ENCODE results near the gene GPR89A.
"Not testable (repeated sequence)": the region's sequence is repeated elsewhere in the genome, so short reads cannot be mapped to it uniquely, and the experiment has no call there.

GRCh38 chr1:145596236-145596635, 11.6 kb upstream of the GPR89A start:
- TF ChIP-seq POLR2A, CTCF (IDR thresholded peaks at IDR 0.05): not testable (repeated sequence)

Data from esophagus squamous epithelium (tissue), 4 donors.